Umbilical cord (tissue), 2 donors: ENCODE results near the gene EIF4G2. TPM values are rescaled to one million over a fixed set of nuclear protein-coding genes. Genes with fewer than 3 reads are reported as not detected.
A peak's percentile ranks its signal among the peaks of the same experiment; 100 is the strongest.

Experiments
- DNase-seq: peaks from one replicate; pipeline ENCODE4 v3.0.0-alpha.2; 2015; ENCODE audit warnings: low spot score
- total RNA-seq: library from RNA; depleted of rRNA; stranded (reverse); fragments of >200 nt; gene quantifications from one replicate; pipeline ENCODE4 v1.2.3, GENCODE V29; 2014; ENCODE audit warnings: low replicate concordance; ENCODE audit not compliant: insufficient read depth

EIF4G2 gene
- total RNA-seq, 1 donor from 2014 or later = 579 TPM

DNA sequence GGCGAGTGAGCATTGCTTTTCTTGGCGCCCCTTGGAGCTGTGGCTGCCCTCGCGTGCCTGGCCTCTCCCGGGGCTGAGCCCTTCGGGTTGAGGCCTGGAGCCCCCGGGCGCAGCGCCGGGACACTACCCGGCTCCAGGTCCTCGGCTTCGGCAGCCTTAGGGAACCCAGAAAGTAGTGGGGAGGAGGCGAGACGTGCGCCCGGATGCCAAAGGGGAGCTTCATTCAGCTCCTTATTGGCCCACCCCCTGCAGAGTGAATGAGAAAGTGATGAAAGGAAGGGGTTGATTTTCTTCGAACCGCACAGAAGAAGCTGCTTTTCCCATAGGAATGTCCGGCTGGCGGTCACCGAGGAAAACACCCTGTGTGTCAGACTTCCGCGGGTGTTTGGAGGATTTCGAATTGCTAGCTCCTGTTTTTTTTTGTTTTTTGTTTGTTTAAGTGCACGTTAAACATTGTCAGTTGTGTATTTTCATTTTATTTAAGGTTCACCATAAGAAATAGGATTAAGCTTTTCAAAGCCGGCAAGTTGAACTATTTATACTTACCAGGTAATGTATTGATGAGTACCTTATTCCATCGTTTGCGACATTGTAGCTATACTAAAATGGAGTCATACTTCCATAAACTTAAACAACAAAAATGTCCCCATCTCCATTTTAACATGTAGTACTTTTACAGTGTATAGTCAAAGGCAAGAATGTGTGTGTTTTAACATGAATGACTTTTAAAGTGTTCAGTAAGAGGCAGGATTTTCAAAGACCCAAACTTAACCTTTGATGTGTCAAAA lies 841 bp upstream of the EIF4G2 start:
- no peak for DNase-seq

DNA sequence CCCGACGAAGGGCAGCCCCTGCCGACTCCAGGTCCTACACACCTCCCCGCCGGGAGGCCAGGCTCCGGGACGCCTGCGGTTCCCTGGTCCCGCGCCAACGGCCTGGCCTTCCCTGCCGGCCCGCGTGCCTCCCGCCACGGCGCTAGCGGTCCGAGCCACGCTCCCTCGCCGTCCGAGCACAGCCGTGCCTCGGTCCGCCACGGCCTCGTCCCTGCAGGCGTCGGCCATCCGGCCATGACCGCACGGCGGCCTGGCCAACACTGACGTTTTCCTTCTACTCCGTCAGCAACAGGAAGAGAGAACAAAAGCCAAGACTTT lies 532 bp downstream of the EIF4G2 start:
- no peak for DNase-seq

- peak; percentile 72 for DNase-seq
These were observed 1.1 kb downstream of the EIF4G2 start for GRCh38 chr11:10807493-10808234.

- no peak for DNase-seq
These were observed 2.5 kb downstream of the EIF4G2 start for GRCh38 chr11:10806206-10806605.

DNA sequence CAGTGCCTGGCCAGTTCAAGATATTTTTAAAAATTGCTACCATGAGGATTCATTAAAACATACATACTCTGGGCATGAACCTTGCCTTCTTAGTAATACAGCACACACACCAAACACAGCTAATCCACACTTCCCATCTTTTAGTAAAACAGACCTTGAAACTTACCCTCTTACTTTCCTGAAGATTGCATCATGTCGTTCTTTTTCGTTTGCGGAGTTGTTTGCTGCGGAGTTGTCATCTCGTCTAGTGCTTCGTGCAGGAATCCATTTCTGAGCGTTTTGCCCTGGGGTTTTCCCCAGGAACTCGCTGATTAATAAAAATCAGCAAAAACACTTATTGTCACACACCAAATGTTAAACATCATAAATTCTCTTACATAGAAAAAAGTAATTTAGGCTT lies 3.0 kb downstream of the EIF4G2 start:
- DNase-seq = no peak

DNA sequence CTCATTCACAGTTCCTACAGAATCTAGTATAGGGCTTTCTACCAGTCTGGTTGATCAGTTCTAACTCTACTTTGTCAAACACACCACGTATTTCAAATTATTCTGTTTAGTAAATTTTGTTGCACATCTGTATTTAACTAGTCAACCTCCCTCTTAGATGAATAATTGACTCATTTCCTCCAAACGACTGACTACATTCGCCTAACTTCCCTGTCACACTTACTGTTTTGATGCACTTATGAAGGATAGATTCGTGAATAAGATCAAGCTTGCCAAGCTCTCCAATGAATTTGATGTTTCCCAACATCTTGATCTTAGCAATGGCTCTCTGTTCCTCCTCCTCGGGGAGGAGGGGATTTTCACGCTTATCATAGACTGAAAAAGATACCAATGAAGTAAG lies 5.0 kb downstream of the EIF4G2 start:
- DNase-seq = no peak

DNA sequence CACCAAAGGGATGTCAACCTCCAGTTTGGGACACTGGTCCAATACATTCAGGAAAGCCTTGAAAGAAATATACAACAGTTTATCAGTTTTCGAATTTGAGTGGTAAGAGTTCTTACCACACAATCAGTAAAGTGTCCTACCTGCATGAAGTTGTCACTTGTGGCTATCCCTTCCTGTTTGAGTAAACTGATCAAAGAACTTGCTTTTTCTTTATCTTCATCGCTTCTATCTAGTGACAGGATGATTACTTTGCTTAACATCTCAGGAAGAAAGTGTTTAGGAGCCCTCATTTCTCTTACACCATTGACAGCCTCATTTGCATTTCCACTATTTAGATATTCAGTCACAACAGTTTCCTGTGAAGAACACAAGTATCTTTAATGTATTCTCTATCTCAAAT lies 8.4 kb downstream of the EIF4G2 start:
- no peak for DNase-seq

- DNase-seq = no peak
These were observed 10.3 kb downstream of the EIF4G2 start for GRCh38 chr11:10798330-10798928.

DNA sequence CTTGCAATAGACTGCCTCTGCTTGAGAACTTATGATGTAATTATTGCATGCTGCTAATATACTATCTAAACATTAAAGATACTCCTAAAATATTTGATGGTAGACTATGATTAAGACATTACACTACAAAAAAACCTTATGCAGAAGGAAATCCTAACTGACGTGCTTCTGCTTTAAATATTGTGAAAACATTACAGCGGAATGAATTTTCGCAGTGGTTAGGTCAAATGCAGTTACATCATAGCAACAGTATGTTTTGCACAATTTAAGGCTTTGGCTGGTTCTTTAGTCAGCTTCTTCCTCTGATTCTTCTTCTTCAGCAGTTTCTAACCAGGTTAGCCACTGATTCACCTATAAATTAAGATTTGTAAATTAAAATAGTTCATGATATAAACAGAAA lies 11.2 kb downstream of the EIF4G2 start:
- no peak for DNase-seq

DNA sequence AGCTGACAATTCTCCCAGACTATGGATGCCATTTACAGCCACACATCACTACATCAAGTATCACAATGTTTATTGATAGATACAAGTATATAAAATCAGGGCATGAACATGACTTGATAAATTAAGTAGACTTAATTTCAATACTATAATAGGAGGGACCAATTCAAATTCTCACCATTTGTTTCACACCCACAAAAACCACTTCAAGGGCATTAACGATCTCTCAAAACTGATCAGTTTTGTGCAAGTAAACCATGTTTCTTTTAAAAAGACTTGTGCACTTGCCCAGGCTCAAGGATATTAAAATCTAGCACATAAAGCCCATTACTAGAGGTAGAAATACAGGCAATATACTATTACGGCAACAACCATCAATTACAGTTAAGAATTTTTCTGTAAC lies 11.7 kb downstream of the EIF4G2 start:
- DNase-seq = no peak

- DNase-seq = no peak
These were observed 12.5 kb downstream of the EIF4G2 start for GRCh38 chr11:10796191-10796590.

GRCh38 chr11:10793470-10794255 lies 15.1 kb downstream of the EIF4G2 start:
- no peak for DNase-seq

GRCh38 chr11:10792385-10793068 lies 16.2 kb downstream of the EIF4G2 start:
- peak; percentile 78 for DNase-seq

DNA sequence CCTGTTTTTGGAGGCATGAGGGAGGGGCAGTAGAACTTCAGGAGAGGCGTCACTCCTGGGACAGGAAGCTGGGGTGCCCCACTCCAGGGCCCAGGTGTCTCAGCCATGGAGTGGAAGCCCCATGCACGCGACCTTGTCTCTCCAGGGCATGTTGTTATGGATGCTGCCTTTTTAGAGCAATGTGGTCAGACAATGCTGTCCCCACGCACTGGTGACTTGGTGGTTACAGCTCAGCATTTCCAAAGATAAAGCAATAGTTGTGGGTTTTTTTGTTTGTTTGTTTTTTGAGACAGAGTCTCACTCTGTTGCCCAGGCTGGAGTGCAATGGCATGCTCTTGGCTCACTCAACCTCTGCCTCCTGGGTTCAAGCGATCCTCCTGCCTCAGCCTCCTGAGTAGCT lies 22.3 kb downstream of the EIF4G2 start:
- no peak for DNase-seq

- no peak for DNase-seq
These were observed 23.6 kb downstream of the EIF4G2 start for GRCh38 chr11:10785146-10785474.

DNA sequence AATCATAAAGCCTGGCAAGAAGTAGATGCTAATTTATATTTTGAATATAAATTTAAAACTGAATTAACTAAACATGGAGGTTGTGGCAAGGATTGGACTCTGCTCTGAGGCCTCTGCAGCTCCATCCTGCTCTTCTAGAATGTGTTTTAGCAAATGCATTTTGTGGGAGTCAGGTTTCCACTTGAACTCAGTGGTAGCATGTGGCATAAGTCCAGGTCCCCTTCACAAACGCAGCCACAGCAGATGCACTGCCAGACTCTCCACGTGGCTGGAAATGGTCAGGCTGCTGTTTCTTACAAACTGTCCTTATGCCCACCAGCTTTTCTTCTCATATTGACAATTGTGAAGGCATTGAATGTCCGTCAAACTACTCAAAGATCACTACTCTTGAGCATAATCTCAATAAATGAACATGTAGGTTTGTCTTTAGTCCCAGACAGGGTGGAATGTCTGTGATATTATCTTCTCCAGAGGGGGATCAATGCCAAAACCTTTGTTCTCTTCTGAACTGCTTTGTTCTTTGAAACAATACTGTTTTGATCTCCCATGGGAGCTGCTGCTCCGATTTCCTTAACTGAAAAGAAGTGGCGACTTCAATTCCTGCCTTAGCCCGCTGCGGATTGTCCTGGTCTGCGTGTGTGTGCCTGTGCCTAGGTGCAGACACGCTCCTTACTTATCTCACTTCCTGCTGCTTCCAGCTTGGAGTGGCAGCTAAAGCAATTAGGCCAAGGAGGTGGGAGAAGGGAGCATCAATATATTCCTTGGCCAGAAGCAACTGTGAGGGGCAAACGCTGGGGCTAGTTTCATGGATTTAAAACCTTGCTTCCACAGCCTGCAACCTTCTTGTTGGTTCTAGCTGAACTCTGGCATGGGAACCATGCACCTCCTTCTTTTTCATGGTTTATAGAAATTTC lies 24.2 kb downstream of the EIF4G2 start:
- no peak for DNase-seq

DNA sequence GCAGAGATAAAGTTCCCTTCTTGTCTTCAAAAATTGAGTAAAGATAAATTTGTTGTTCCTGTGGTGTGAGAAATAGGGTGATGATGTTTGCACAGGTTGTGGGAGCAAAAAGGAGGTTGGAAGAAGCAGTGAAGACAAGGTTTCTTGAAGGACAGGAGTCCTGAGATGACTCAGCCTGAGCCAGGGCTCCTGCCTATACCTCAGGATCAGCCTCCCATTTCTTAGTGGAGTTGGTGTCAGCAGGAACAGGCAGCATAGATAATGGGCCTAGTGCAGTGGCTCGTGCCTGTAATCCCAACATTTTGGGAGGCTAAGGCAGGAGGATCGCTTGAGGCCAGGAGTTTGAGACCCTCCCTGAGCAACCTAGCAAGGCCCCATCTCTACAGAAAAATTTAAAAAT lies 28.7 kb downstream of the EIF4G2 start:
- no peak for DNase-seq

GRCh38 chr11:10779086-10779485 lies 29.6 kb downstream of the EIF4G2 start:
- no peak for DNase-seq

GRCh38 chr11:10778217-10778970 lies 30.3 kb downstream of the EIF4G2 start:
- peak; percentile 82 for DNase-seq

GRCh38 chr11:10777806-10778205 lies 30.9 kb downstream of the EIF4G2 start:
- DNase-seq = no peak
